HL-60/S4 treated with retinoic acid at 250 ng/mL for 4 days and 3 days (cell line): ENCODE results near the gene NSD2.
"Not testable (repeated sequence)": the region's sequence is repeated elsewhere in the genome, so short reads cannot be mapped to it uniquely, and the experiment has no call there.

Experiments
- in situ Hi-C: fragments of 300-500 bp; cut with MboI; formaldehyde crosslinking; loops from 2 replicates; pipeline ENCODE4 v1.7.0; 2022; ENCODE audit warnings: low sequenced_read_pairs

The NSD2 gene

GRCh38 chr4:1870578-1871443 lies at the start of gene NSD2:
NSD2 (plus strand) TSS chr4:1871393; CDS start chr4:1900655, 29,262 bp downstream.
- in situ Hi-C loops, result no loop called here

GRCh38 chr4:1821679-1822567 lies 49.3 kb upstream of the NSD2 start:
- in situ Hi-C loops, result no loop called here

GRCh38 chr4:1822568-1823544 lies 48.3 kb upstream of the NSD2 start:
- in situ Hi-C loops, result no loop called here

GRCh38 chr4:1823545-1823932 lies 47.7 kb upstream of the NSD2 start:
- in situ Hi-C loops, result no loop called here

- in situ Hi-C loops, result no loop called here
Measured at GRCh38 chr4:1824746-1825145, 46.4 kb upstream of the NSD2 start.

GRCh38 chr4:1825326-1825725 lies 45.9 kb upstream of the NSD2 start:
- in situ Hi-C loops, result no loop called here

GRCh38 chr4:1826531-1827350 lies 44.5 kb upstream of the NSD2 start:
- in situ Hi-C loops, result no loop called here

- in situ Hi-C loops, result no loop called here
Measured at GRCh38 chr4:1830234-1830633, 41.0 kb upstream of the NSD2 start.

- in situ Hi-C loops, result no loop called here
Measured at GRCh38 chr4:1830642-1831228, 40.5 kb upstream of the NSD2 start.

- in situ Hi-C loops, result no loop called here
Measured at GRCh38 chr4:1831331-1831730, 39.9 kb upstream of the NSD2 start.

GRCh38 chr4:1832690-1833089 lies 38.5 kb upstream of the NSD2 start:
- in situ Hi-C loops, result no loop called here

GRCh38 chr4:1833307-1834046 lies 37.7 kb upstream of the NSD2 start:
- in situ Hi-C loops, result no loop called here

GRCh38 chr4:1834047-1834775 lies 37.0 kb upstream of the NSD2 start:
- in situ Hi-C loops, result no loop called here

- in situ Hi-C loops, result not testable (repeated sequence)
Measured at GRCh38 chr4:1835836-1836235, 35.4 kb upstream of the NSD2 start.

GRCh38 chr4:1836650-1837049 lies 34.5 kb upstream of the NSD2 start:
- in situ Hi-C loops, result no loop called here

GRCh38 chr4:1837069-1837468 lies 34.1 kb upstream of the NSD2 start:
- in situ Hi-C loops, result no loop called here

GRCh38 chr4:1839282-1839681 lies 31.9 kb upstream of the NSD2 start:
- in situ Hi-C loops, result no loop called here
